K562 (cell line): ENCODE data around the gene NOTCH1. TPM values are rescaled to one million over a fixed set of nuclear protein-coding genes. Genes with fewer than 3 reads are reported as not detected.

ENCODE experiments used
- ATAC-seq: fragments of 200-7000 bp; cut with Tn5 transposase; 3 replicates; pipeline ENCODE4 v1.9.1; 2020; ENCODE audit warnings: moderate library complexity
- BruUV-seq: library from RNA; stranded (reverse); fragments of 400-500 nt; replicated peaks from 2 replicates; lab custom pipeline; 2021; lab: Mats Ljungman, UMichigan
- CTCF ChIA-PET: fragments of 300-600 bp; formaldehyde crosslinking; extraction: SDS; loops from one replicate; lab custom pipeline; 2021; ENCODE audit warnings: low intra/inter-chr PET ratio; lab: Yijun Ruan, JAX
- POLR2A ChIA-PET: fragments of 300-600, 350-650 bp; sonication (Branson Sonifier 250); formaldehyde crosslinking; extraction: SDS; loops from one replicate; lab custom pipeline; 2021; ENCODE audit warnings: antibody characterized with exemption, inconsistent platforms; lab: Yijun Ruan, JAX
- DNase-seq, 4 experiments: peaks; one replicate each; pipeline versions ENCODE4 v3.0.0 to v3.0.0-alpha.2; 2011 to 2018; ENCODE audit warnings: low spot score in 3 of 4, mixed read lengths in 3 of 4; ENCODE audit errors: extremely low read depth in 1 of 4
- FAIRE-seq: peaks from 2 replicates; lab custom pipeline; 2011; peaks lifted over from hg19 to GRCh38; lab: Jason Lieb, UNC
- H2AFZ ChIP-seq: 2 replicates; pipeline ENCODE4 v1.6.0; 2011; ENCODE audit warnings: low read depth, low read length, control low read depth, inconsistent platforms
- H3K27ac ChIP-seq: fragments of 200-600 bp; 3 replicates; pipeline ENCODE4 v1.8.0; 2011; ENCODE audit warnings: low read depth, mild to moderate bottlenecking, control low read depth, inconsistent platforms, low read length, moderate library complexity, mixed read lengths; ENCODE audit errors: extremely low read depth
- H3K27me3 ChIP-seq, 2 experiments: fragments of 300-600 bp in 1 of 2; 2 replicates in 1 of 2; 3 replicates in 1 of 2; pipeline versions ENCODE4 v1.6.0 to v1.8.0; 2011; ENCODE audit warnings: inconsistent platforms in 2 of 2, low read length in 2 of 2, mild to moderate bottlenecking in 1 of 2, mixed read lengths in 1 of 2, moderate library complexity in 1 of 2; ENCODE audit not compliant: control insufficient read depth in 2 of 2, insufficient read depth in 2 of 2
- H3K36me3 ChIP-seq: fragments of 300-600 bp; 3 replicates; pipeline ENCODE4 v1.8.0; 2011; ENCODE audit warnings: mild to moderate bottlenecking, low read length, inconsistent platforms; ENCODE audit not compliant: control insufficient read depth, insufficient read depth
- H3K4me1 ChIP-seq, 2 experiments: fragments of 200-600 bp in 1 of 2; replicated peaks in 1 of 2; 2 replicates in 1 of 2; 3 replicates in 1 of 2; pipeline versions ENCODE4 v1.5.1 to v1.8.0; 2011; ENCODE audit warnings: inconsistent platforms in 2 of 2, low read length in 2 of 2, mild to moderate bottlenecking in 1 of 2, mixed read lengths in 1 of 2, moderate library complexity in 1 of 2; ENCODE audit not compliant: control insufficient read depth in 2 of 2, insufficient read depth in 2 of 2
- H3K4me2 ChIP-seq: 2 replicates; pipeline ENCODE4 v1.6.1; 2011; ENCODE audit warnings: low read length, control low read depth, inconsistent platforms, mixed read lengths; ENCODE audit not compliant: insufficient read depth
- H3K4me3 ChIP-seq: fragments of 200-600 bp; sonication (generic), shearing (Covaris generic); 2 replicates; pipeline ENCODE4 v1.5.1; 2016; ENCODE audit warnings: control low read depth, inconsistent platforms
- H3K79me2 ChIP-seq: fragments of 200-600 bp; 3 replicates; pipeline ENCODE4 v1.8.0; 2011; ENCODE audit warnings: low read length, inconsistent platforms; ENCODE audit not compliant: control insufficient read depth, insufficient read depth
- H3K9ac ChIP-seq, 2 experiments: 2 replicates each; pipeline versions ENCODE4 v1.6.0 to v1.6.1; 2011; ENCODE audit warnings: low read depth in 2 of 2, low read length in 2 of 2, control low read depth in 1 of 2, inconsistent platforms in 1 of 2, mild to moderate bottlenecking in 1 of 2, mixed read lengths in 1 of 2; ENCODE audit not compliant: insufficient read depth in 1 of 2
- H3K9me1 ChIP-seq: one replicate; pipeline ENCODE4 v1.6.0; 2011; ENCODE audit warnings: inconsistent platforms, mild to moderate bottlenecking, low read length, moderate library complexity; ENCODE audit not compliant: control insufficient read depth, insufficient read depth
- H3K9me3 ChIP-seq: replicated peaks from 2 replicates; pipeline ENCODE4 v1.5.1; 2011; ENCODE audit warnings: low read depth, low read length, inconsistent platforms; ENCODE audit not compliant: control insufficient read depth, insufficient read depth
- H4K20me1 ChIP-seq: replicated peaks from 2 replicates; pipeline ENCODE4 v1.6.1; 2011; ENCODE audit warnings: low read length, inconsistent platforms, mixed read lengths; ENCODE audit not compliant: control insufficient read depth, insufficient read depth
- JUND ChIP-seq, 2 experiments: IDR thresholded peaks; 2 replicates in 1 of 2; 3 replicates in 1 of 2; pipeline ENCODE4 v1.6.1; 2011; ENCODE audit warnings: borderline replicate concordance in 2 of 2, low read depth in 2 of 2, low read length in 2 of 2, improper control_type of control experiment in 1 of 2, missing biosample characterization in 1 of 2, missing genetic modification characterization in 1 of 2, missing genetic modification reagents in 1 of 2
- POLR2G ChIP-seq: fragments of 200-400 bp; formaldehyde crosslinking; IDR thresholded peaks from 2 replicates; pipeline ENCODE4 v1.6.1; 2017; ENCODE audit warnings: low read depth, mild to moderate bottlenecking, antibody characterized with exemption, low read length, moderate library complexity
- ZNF146 ChIP-seq: IDR thresholded peaks from one replicate; pipeline ENCODE4 v1.6.1; 2018; ENCODE audit warnings: missing compliant biosample characterization; ENCODE audit not compliant: unreplicated experiment
- WGBS: fragments of 100-300 bp; shearing (Covaris generic); methylation state at CpG from one replicate; pipeline ENCODE4 v1.1.6; 2016; ENCODE audit warnings: low coverage, mixed read lengths; ENCODE audit not compliant: insufficient coverage; ENCODE audit errors: missing lambda C conversion rate; 5-methylcytosine and 5-hydroxymethylcytosine counted together
- in situ Hi-C: fragments of 300-500 bp; cut with MboI; formaldehyde crosslinking; loops from 4 replicates; pipeline ENCODE4 v1.15.0; 2018; ENCODE audit warnings: inconsistent platforms, mixed read lengths
- intact Hi-C: fragments of 100-400 bp; cut with micrococcal nuclease; formaldehyde crosslinking; loops from 2 replicates; pipeline ENCODE4 v1.14.2; 2022
- polyA plus RNA-seq, 8 experiments: library from polyadenylated mRNA; depleted of rRNA in 4 of 8; stranded (reverse) in 5 of 8; unstranded in 3 of 8; fragments of >200 nt; fragmentation: Nextera tagmentation in 2 of 8; fragmentation: Illumina TruSeq in 1 of 8; extraction: Ambion mirVana in 2 of 8; extraction: Trizol in 1 of 8; gene quantifications; 2 replicates each; pipeline versions ENCODE4 v1.2.1 to v1.2.3, GENCODE V29; 2011 to 2014; ENCODE audit warnings: inconsistent platforms in 1 of 8, missing spikeins in 1 of 8
- total RNA-seq, 7 experiments: library from RNA; depleted of rRNA in 6 of 7; stranded (reverse); fragments of >200 nt in 6 of 7; fragmentation: Illumina TruSeq in 2 of 7; extraction: Trizol in 2 of 7; gene quantifications; 2 replicates each; pipeline versions ENCODE4 v1.2.1 to v1.2.3, GENCODE V29; 2011 to 2021; ENCODE audit warnings: low replicate concordance in 1 of 7
- TF ChIP-seq, protein P1 (sequence below): sonication (generic); formaldehyde crosslinking; IDR thresholded peaks from 2 replicates; pipeline ENCODE4 v1.8.1; 2023; ENCODE audit warnings: mild to moderate bottlenecking, missing genetic modification reagents
- TF ChIP-seq, protein P2 (sequence below): fragments of 250-450 bp; sonication (Bioruptor Pico); IDR thresholded peaks from 2 replicates; pipeline ENCODE4 v1.5.0; 2021; ENCODE audit warnings: mild to moderate bottlenecking, moderate library complexity

Gene NOTCH1
- total and polyA plus RNA-seq, 9 of the 15 experiments (the other 6 are each of a cell fraction or from before 2014, with no cell fraction given), result 0.03 to 31.4 (median 2.3) TPM

DNA sequence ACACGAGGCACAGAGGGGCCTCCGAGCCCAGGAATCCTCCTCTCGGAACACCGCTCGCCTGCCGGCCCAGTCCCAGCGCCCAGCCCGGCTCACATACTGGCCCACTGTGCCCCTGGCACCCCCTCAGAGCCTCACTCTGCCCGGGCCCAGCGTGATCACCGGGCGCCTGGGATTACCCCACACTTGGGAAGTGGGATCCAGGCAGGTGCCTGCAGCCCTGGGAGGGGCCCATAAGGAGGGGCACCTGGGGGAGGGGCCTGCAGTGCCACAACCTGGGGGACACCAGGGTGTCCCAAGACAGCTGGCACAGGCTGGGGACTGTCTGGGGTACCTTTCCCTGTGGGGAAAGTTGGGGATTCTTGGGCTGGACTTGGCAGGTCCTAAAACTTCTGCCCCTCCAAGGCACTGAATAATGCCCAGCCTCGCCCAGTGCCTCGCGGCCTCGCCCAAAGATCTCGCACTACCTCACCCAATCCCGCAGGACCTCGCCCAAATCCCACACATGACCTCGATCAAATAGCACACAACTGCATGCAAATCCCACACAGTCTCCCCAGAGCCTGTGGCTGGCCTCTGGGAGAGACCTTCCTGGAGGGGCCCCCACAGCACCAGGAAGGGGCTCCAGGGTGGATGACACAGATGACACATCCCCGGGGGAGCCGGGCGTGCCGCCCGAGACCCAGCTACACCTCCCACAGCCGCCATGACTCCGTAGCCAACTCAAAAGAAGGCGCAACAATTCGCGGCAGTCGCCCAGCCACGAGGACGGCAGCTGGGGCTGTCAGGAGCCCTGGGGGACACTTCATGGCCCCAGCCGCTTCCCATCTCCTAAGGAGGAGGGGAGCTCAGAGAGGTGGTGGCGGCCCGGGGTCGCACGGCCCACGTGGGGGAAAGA lies 13.7 kb downstream of the NOTCH1 start:
- H3K9me3 ChIP-seq, result no peaks in the 10 kb centered on the region
- TF ChIP-seq, protein P1, sequence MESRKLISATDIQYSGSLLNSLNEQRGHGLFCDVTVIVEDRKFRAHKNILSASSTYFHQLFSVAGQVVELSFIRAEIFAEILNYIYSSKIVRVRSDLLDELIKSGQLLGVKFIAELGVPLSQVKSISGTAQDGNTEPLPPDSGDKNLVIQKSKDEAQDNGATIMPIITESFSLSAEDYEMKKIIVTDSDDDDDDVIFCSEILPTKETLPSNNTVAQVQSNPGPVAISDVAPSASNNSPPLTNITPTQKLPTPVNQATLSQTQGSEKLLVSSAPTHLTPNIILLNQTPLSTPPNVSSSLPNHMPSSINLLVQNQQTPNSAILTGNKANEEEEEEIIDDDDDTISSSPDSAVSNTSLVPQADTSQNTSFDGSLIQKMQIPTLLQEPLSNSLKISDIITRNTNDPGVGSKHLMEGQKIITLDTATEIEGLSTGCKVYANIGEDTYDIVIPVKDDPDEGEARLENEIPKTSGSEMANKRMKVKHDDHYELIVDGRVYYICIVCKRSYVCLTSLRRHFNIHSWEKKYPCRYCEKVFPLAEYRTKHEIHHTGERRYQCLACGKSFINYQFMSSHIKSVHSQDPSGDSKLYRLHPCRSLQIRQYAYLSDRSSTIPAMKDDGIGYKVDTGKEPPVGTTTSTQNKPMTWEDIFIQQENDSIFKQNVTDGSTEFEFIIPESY (CRISPR knock-in tag), result 0 out of 2 replicates have a peak, but pooled peaks have one; percentile 15
- TF ChIP-seq POLR2G (0 out of 2 replicates have a peak, but pooled peaks have one; percentile 12), ZNF146 (CRISPR knock-in tag) (no peak), JUND (IDR thresholded peaks at IDR 0.05; ENCODE audit: borderline replicate concordance, low read depth, low read length) (no peak), JUND (tag; IDR thresholded peaks at IDR 0.05; ENCODE audit: borderline replicate concordance, low read depth, low read length) (no peak)
- TF ChIP-seq, protein P2, sequence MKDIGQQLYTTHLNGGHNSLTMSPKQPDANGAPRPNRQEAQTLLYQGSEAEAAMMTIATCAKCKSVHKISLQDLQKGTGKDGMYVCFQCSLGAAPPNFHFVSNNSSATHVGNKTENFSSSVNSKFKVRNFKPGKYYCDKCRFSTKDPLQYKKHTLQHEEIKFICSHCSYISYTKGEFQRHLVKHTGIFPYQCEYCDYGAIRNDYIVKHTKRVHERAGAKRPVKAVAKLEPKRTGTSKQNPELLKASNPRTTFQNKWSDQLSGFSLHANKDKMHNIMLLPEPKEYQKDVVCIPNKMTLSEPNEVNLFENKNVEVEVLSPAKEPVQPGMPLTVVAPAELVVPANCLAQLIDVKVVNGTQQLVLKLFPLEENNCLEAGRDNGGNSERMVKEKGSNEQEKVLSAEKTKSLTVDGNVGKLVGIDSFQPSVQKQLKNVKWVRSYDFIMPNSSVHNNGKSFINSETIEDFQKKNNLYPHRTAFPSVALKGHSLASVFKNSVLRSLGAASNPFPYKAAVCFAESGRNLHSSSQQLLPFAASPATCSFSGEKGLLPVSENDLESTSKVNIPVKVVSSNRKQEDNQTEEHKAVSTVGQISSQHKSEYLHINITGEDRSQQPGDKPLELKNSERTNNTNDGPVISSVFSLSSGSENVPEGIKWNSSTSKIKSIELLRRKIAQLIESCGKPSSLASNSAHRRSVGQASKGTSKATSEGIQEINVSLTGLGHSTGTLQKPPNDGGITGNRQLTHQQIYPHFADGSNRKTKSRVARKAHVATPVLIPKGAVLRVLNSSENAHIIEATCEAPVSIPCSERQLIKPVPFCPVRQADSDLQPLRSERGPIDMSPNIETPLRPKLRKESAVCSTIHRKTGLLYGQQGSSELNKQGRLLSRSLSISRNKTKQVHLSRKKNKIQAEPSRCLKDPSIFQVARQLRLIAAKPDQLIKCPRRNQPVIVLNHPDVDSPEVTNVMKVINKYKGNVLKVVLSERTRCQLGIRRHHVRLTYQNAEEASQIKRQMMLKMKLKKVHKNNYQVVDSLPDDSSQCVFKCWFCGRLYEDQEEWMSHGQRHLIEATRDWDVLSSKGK (CRISPR knock-in tag), result no peak
- peaks cover 14% of the 10 kb centered on the region; the same call in 1 of the 2 replicates for H4K20me1 ChIP-seq
- H3K4me2 ChIP-seq, result no peak overlapping the region
- H3K36me3 ChIP-seq, result 0 out of 3 replicates have a peak, but pooled peaks cover 3% of the 10 kb centered on the region
- intact Hi-C loops, result no loop called here
- 63% methylated on average over 23 of the region's 39 CpGs for WGBS
- no peak for FAIRE-seq
- no peaks in the 10 kb centered on the region for H3K27me3 ChIP-seq
- BruUV-seq, result no TSS peak
- H3K4me1 ChIP-seq, result peaks cover 0 to 87% of the 10 kb centered on the region in 2 experiments; a peak in 3 of 5 replicates
- in situ Hi-C loops, result no loop called here
- H3K9me1 ChIP-seq, result peaks cover 2% of the 10 kb centered on the region
- H3K9ac ChIP-seq, result no peak overlapping the region; a peak in 1 of 4 replicates
- no peak overlapping the region for H3K4me3 ChIP-seq
- POLR2A ChIA-PET, result interaction anchor here (0.5 kb wide), 1 partner anchor 199 kb away, joined by 3 read pairs; no protein-coding TSS in a partner anchor
- no peak for DNase-seq
- H2AFZ ChIP-seq, result no peak overlapping the region
- no peak overlapping the region for H3K27ac ChIP-seq
- CTCF ChIA-PET, result no interaction called here
- no peak for ATAC-seq
- H3K79me2 ChIP-seq, result peaks cover 11% of the 10 kb centered on the region; the same call in 1 of the 3 replicates
